Esophagus (tissue), 2 donors: ENCODE measurements around the gene SLC4A1. TPM values are rescaled to one million over a fixed set of nuclear protein-coding genes. Genes with fewer than 3 reads are reported as not detected.

Experiments used
- H3K27ac ChIP-seq, 2 donors: one replicate each; pipeline ENCODE4 v1.5.1; 2013; ENCODE audit warnings: low read depth in 2 of 2, mild to moderate bottlenecking in 2 of 2, inconsistent platforms in 1 of 2, low read length in 1 of 2, moderate library complexity in 1 of 2
- H3K27me3 ChIP-seq, 2 donors: one replicate each; pipeline ENCODE4 v1.6.1; 2013; ENCODE audit warnings: low read length in 2 of 2, control low read depth in 1 of 2, mild to moderate bottlenecking in 1 of 2; ENCODE audit not compliant: insufficient read depth in 2 of 2, control insufficient read depth in 1 of 2
- H3K36me3 ChIP-seq, 2 donors: one replicate each; pipeline ENCODE4 v1.6.1; 2013; ENCODE audit warnings: low read length in 1 of 2; ENCODE audit not compliant: control insufficient read depth in 2 of 2, insufficient read depth in 2 of 2
- H3K4me1 ChIP-seq, 2 donors: one replicate each; pipeline ENCODE4 v1.6.1; 2013; ENCODE audit warnings: low read length in 1 of 2; ENCODE audit not compliant: control insufficient read depth in 2 of 2, insufficient read depth in 2 of 2
- H3K4me3 ChIP-seq, 2 donors: one replicate each; pipeline ENCODE4 v1.5.1; 2013; ENCODE audit warnings: low read length in 2 of 2, mild to moderate bottlenecking in 2 of 2, low read depth in 1 of 2, moderate library complexity in 1 of 2
- H3K9me3 ChIP-seq, 2 donors: one replicate each; pipeline ENCODE4 v1.6.1; 2013; ENCODE audit warnings: mild to moderate bottlenecking in 2 of 2, low read depth in 1 of 2, low read length in 1 of 2, moderate library complexity in 1 of 2; ENCODE audit not compliant: control insufficient read depth in 2 of 2, insufficient read depth in 1 of 2
- WGBS, 2 donors: extraction: QIAGEN DNeasy Blood & Tissue Kit; methylation state at CpG; one replicate each; pipeline ENCODE4 v1.1.7; 2013; 5-methylcytosine and 5-hydroxymethylcytosine counted together
- polyA plus RNA-seq, 2 donors: library from polyadenylated mRNA; stranded (reverse); fragments of 200-250 nt; gene quantifications; one replicate each; pipeline ENCODE4 v1.2.3, GENCODE V29; 2013
- donor health status: healthy with polysubstance abuse.
- donor health status: Bipolar disorder and iron deficiency.

Gene SLC4A1
- polyA plus RNA-seq, 2 donors: not detected

DNA sequence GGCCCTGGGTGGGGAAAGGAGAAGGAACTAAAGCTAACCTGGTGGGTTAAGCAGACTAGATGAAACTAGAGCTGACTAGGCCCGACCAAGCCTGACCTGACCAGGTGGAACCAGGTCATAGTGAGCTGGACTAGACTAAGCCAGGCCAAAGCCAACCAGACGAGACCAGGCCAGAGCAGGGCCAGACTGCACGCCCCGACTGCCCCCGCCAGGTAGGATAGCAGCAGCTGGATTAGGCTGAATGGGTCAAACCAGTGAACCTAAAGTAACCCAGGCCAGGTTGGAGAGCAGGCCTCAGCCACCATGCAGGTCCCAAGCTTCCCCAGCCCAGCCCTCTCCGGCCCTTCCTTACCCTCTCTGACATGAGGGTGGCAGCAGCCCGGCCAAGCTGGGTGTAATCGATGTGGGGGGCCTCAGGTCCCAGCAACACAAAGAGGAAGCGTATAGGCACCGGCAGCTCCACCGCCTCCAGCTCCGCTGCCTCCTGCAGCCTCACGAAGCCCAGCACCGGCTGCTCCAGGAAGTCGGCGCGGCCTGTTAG lies 9.1 kb downstream of the SLC4A1 start:
- 70 to 76% methylated on average over 17 of the region's 17 CpGs for WGBS, 2 donors
- Histone ChIP-seq H3K27ac (no peak overlapping the region), H3K36me3 (no peaks in the 10 kb centered on the region), H3K27me3 (no peaks in the 10 kb centered on the region), H3K4me1 (no peaks in the 10 kb centered on the region), H3K9me3 (no peaks in the 10 kb centered on the region), H3K4me3 (no peak overlapping the region)

GRCh38 chr17:44257815-44258760 lies 9.8 kb downstream of the SLC4A1 start:
- no peaks in the 10 kb centered on the region for H3K9me3 ChIP-seq
- no peaks in the 10 kb centered on the region for H3K4me1 ChIP-seq
- no peaks in the 10 kb centered on the region for H3K27me3 ChIP-seq
- 78 to 81% methylated on average over 23 of the region's 23 CpGs for WGBS, 2 donors
- no peak overlapping the region for H3K27ac ChIP-seq
- H3K4me3 ChIP-seq: no peak overlapping the region
- H3K36me3 ChIP-seq: no peaks in the 10 kb centered on the region

- no peaks in the 10 kb centered on the region for H3K9me3 ChIP-seq
- H3K4me1 ChIP-seq: no peaks in the 10 kb centered on the region
- no peaks in the 10 kb centered on the region for H3K27me3 ChIP-seq
- no peak overlapping the region for H3K4me3 ChIP-seq
- H3K36me3 ChIP-seq: no peaks in the 10 kb centered on the region
- WGBS, 2 donors: 78 to 87% methylated on average over 4 of the region's 4 CpGs
- no peak overlapping the region for H3K27ac ChIP-seq
Measured at GRCh38 chr17:44256671-44257070, 11.3 kb downstream of the SLC4A1 start.

- no peak overlapping the region for H3K4me3 ChIP-seq
- H3K27me3 ChIP-seq: no peaks in the 10 kb centered on the region
- 84 to 88% methylated on average over 2 of the region's 2 CpGs for whole genome bisulfite sequencing, 2 donors
- H3K9me3 ChIP-seq: no peaks in the 10 kb centered on the region
- no peaks in the 10 kb centered on the region for H3K4me1 ChIP-seq
- H3K36me3 ChIP-seq: no peaks in the 10 kb centered on the region
- no peak overlapping the region for H3K27ac ChIP-seq
Measured at GRCh38 chr17:44255915-44256314, 12.0 kb downstream of the SLC4A1 start.

GRCh38 chr17:44254361-44255095 lies 13.4 kb downstream of the SLC4A1 start:
- Histone ChIP-seq H3K36me3 (no peaks in the 10 kb centered on the region), H3K27ac (no peak overlapping the region)
- 60 to 64% methylated on average over 10 of the region's 10 CpGs for WGBS, 2 donors

GRCh38 chr17:44253006-44253405 lies 14.9 kb downstream of the SLC4A1 start:
- Histone ChIP-seq H3K27ac (no peak overlapping the region), H3K27me3 (no peaks in the 10 kb centered on the region), H3K4me3 (no peak overlapping the region), H3K4me1 (no peaks in the 10 kb centered on the region), H3K36me3 (no peaks in the 10 kb centered on the region), H3K9me3 (no peaks in the 10 kb centered on the region)
- WGBS, 2 donors: 73 to 77% methylated on average over 13 to 14 of the region's 14 CpGs

More at GRCh38 chr17:44254361-44255095, 13.4 kb downstream of the SLC4A1 start:
- H3K9me3 ChIP-seq: no peaks in the 10 kb centered on the region
- no peaks in the 10 kb centered on the region for H3K27me3 ChIP-seq
- no peaks in the 10 kb centered on the region for H3K4me1 ChIP-seq
- no peak overlapping the region for H3K4me3 ChIP-seq

- Histone ChIP-seq H3K4me3 (no peak overlapping the region), H3K4me1 (no peaks in the 10 kb centered on the region), H3K27me3 (no peaks in the 10 kb centered on the region), H3K27ac (no peak overlapping the region), H3K36me3 (no peaks in the 10 kb centered on the region), H3K9me3 (no peaks in the 10 kb centered on the region)
- WGBS, 2 donors: 93 to 94% methylated on average over 17 of the region's 17 CpGs
Measured at GRCh38 chr17:44251062-44251461, 16.9 kb downstream of the SLC4A1 start.

- no peaks in the 10 kb centered on the region for H3K9me3 ChIP-seq
- no peaks in the 10 kb centered on the region for H3K27me3 ChIP-seq
- no peak overlapping the region for H3K27ac ChIP-seq
- 81 to 90% methylated on average over 9 of the region's 9 CpGs for WGBS, 2 donors
- H3K4me1 ChIP-seq: no peaks in the 10 kb centered on the region
- H3K4me3 ChIP-seq: no peak overlapping the region
- no peaks in the 10 kb centered on the region for H3K36me3 ChIP-seq
Measured at GRCh38 chr17:44249501-44250246, 18.3 kb downstream of the SLC4A1 start.
